ENCODE measurements around the gene MYCBP2.
A peak's percentile ranks its signal among the peaks of the same experiment; 100 is the strongest.
"Not testable (repeated sequence)": the region's sequence is repeated elsewhere in the genome, so short reads cannot be mapped to it uniquely, and the experiment has no call there.

The MYCBP2 gene

GRCh38 chr13:77338329-77338728 is 11.4 kb upstream of the MYCBP2 start:
- no peak for DNase-seq (ENCODE audit: low spot score)

- no peak for DNase-seq (ENCODE audit: low spot score)
Measured at GRCh38 chr13:77337159-77337558, 10.3 kb upstream of the MYCBP2 start.

- DNase-seq (ENCODE audit: low spot score): no peak
Measured at GRCh38 chr13:77335543-77335942, 8.6 kb upstream of the MYCBP2 start.

GRCh38 chr13:77333594-77333993 is 6.7 kb upstream of the MYCBP2 start:
- no peak for DNase-seq (ENCODE audit: low spot score)

- no peak for DNase-seq (ENCODE audit: low spot score)
Measured at GRCh38 chr13:77331421-77331820, 4.5 kb upstream of the MYCBP2 start.

- DNase-seq (ENCODE audit: low spot score): no peak
Measured at GRCh38 chr13:77329911-77330584, 3.2 kb upstream of the MYCBP2 start.

GRCh38 chr13:77329133-77329910 is 2.4 kb upstream of the MYCBP2 start:
- peak; percentile 87 for DNase-seq (ENCODE audit: low spot score)

- no peak for DNase-seq (ENCODE audit: low spot score)
Measured at GRCh38 chr13:77328819-77329132, 1.9 kb upstream of the MYCBP2 start.

GRCh38 chr13:77325371-77325980 is 1.4 kb downstream of the MYCBP2 start:
- DNase-seq (ENCODE audit: low spot score): no peak

- no peak for DNase-seq (ENCODE audit: low spot score)
Measured at GRCh38 chr13:77323858-77324257, 3.0 kb downstream of the MYCBP2 start.

GRCh38 chr13:77319536-77319935 is 7.4 kb downstream of the MYCBP2 start:
- no peak for DNase-seq (ENCODE audit: low spot score)

- DNase-seq (ENCODE audit: low spot score): no peak
Measured at GRCh38 chr13:77318741-77319140, 8.2 kb downstream of the MYCBP2 start.

- DNase-seq (ENCODE audit: low spot score): no peak
Measured at GRCh38 chr13:77316430-77316829, 10.5 kb downstream of the MYCBP2 start.

- not testable (repeated sequence) for DNase-seq (ENCODE audit: low spot score)
Measured at GRCh38 chr13:77315509-77315908, 11.4 kb downstream of the MYCBP2 start.

- DNase-seq (ENCODE audit: low spot score): no peak
Measured at GRCh38 chr13:77313923-77314322, 13.0 kb downstream of the MYCBP2 start.

- no peak for DNase-seq (ENCODE audit: low spot score)
Measured at GRCh38 chr13:77312311-77312710, 14.6 kb downstream of the MYCBP2 start.

GRCh38 chr13:77310579-77311279 is 16.2 kb downstream of the MYCBP2 start:
- DNase-seq (ENCODE audit: low spot score): no peak

- no peak for DNase-seq (ENCODE audit: low spot score)
Measured at GRCh38 chr13:77310161-77310560, 16.7 kb downstream of the MYCBP2 start.

- no peak for DNase-seq (ENCODE audit: low spot score)
Measured at GRCh38 chr13:77309254-77309653, 17.6 kb downstream of the MYCBP2 start.

GRCh38 chr13:77306458-77306857 is 20.4 kb downstream of the MYCBP2 start:
- no peak for DNase-seq (ENCODE audit: low spot score)

- no peak for DNase-seq (ENCODE audit: low spot score)
Measured at GRCh38 chr13:77305266-77305665, 21.6 kb downstream of the MYCBP2 start.

GRCh38 chr13:77300176-77301037 is 26.5 kb downstream of the MYCBP2 start:
- no peak for DNase-seq (ENCODE audit: low spot score)

Data from left forelimb (tissue), 1 donor.